GM18520 (cell line): ENCODE measurements around the gene NDEL1.
A peak's percentile ranks its signal among the peaks of the same experiment; 100 is the strongest.

ENCODE experiments used
- ATAC-seq: cut with Tn5 transposase; IDR thresholded peaks from one replicate; pipeline ENCODE4 v1.9.1; 2021; ENCODE audit not compliant: unreplicated experiment

Gene NDEL1

GRCh38 chr17:8413938-8414337, 21.7 kb upstream of the NDEL1 start:
- no peak for ATAC-seq

DNA sequence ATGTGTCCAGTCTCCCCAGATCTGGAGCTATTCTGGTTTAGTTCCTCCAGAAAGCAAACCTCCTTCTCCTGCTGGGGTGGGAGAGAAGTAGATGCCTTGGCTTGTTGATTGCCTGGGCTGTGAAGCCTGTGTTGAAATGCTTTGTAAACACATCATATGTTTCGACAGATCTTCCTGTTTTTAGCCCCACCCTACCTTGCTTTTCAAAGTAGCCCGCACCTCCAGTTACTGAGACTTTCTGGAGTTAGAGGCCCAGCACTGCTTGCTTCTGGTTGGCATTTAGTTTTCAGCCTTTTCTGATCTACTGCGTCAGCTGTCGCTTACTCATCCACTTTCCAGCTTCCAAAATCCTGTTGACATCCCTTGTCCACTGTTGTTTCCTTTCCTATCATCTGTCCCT, 17.9 kb upstream of the NDEL1 start:
- ATAC-seq, result no peak

- no peak for ATAC-seq
These were observed 17.2 kb upstream of the NDEL1 start for GRCh38 chr17:8418471-8418870.

GRCh38 chr17:8419305-8419704, 16.4 kb upstream of the NDEL1 start:
- ATAC-seq, result no peak

DNA sequence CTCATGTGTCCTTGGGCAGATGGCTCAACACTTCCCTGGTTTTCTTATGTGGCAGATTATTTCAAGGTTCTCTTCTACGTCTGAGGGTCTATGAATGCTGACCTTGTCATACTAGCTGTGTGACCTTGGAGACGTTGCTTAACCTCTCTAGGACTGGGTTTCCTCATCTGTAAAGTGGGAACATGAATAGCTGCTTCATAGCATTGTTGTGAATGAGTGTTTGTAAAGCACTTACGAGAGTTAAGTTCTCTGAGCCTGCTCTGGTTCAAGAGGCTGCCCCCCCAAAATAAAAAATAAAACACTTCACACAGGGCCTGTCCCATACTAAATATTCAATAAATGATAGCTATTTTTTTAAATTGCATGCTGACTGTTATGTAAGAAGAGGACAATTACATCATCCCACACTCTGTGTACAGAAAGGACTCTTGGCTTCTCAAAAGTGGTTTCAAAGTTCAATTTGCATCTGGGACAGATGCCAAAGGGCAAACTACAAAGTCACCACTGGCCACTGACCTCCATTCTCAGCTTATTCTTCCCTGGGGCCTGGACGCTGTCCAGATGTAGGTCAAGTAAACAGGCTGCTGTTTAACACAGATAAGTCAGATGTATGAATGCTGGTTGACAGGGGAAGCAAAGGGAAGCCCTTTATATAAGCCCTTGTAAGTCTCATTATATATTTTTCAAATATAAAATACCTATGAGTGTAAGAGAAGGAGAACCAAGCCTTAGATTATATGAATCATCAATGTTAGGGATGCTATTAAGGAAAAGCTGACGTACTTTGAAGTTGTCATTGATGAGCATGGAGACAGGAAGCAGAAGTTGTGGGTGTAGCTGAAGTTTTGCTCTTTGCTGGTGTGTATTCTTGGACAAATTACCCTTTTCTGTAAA, 15.4 kb upstream of the NDEL1 start:
- no peak for ATAC-seq

- no peak for ATAC-seq
These were observed 14.1 kb upstream of the NDEL1 start for GRCh38 chr17:8421571-8421970.

DNA sequence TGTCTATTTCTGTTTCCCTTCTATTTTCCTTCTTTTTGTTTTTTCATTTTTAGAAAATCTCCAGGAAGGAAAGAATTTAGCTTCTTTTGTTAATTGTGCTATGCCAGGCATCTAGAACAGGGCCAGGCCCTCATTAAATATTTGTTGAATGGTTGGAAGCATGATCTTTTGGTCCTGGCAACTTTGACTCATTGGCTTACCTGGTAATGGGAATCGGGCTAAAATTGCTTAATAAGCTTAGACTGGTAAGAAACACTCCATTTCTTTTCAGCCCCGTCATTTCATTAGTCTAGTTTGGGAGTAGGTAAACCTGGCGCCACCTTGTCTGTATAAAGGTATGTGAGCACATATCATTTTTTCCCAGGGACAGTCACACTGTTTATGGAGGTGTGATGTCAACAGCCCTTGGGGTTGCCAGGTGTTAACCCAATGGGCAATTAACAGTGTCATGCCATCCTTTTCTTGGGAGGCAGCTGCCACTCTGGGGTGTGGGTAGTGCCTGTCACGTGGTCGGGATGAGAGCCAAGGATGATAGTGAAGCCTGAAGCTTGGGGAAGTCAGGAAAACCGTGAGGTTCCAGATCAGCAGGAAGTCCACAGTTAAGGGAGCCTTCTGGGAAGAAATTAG, 9.5 kb upstream of the NDEL1 start:
- ATAC-seq, result no peak

DNA sequence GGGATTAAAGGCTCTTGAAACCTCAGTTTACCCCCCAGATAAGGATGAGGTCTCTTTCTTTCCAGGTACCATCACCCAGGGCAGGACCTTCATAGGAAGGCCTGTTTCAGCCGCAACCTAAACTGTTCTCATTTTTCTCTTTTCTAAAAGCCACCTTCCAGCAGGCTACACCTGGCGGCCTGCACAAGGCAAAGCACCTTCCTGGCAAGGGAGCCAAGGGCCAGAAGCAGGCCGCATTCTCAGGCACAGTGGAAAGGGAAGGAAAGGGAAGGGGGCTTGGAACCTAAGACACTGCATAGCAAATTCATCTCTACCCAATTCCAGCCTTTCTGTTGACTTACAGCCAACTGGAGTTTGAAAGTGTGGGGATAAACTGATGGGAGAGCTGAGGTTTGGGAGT, 8.9 kb upstream of the NDEL1 start:
- no peak for ATAC-seq

- no peak for ATAC-seq
These were observed 4.7 kb upstream of the NDEL1 start for GRCh38 chr17:8430966-8431365.

GRCh38 chr17:8436169-8436843, 622 bp downstream of the NDEL1 start:
- ATAC-seq, result peak; percentile 30

- ATAC-seq, result no peak
These were observed 1.1 kb downstream of the NDEL1 start for GRCh38 chr17:8436844-8437171.

- no peak for ATAC-seq
These were observed 2.8 kb downstream of the NDEL1 start for GRCh38 chr17:8438441-8438840.

- ATAC-seq, result no peak
These were observed 4.0 kb downstream of the NDEL1 start for GRCh38 chr17:8439681-8440080.

- ATAC-seq, result no peak
These were observed 6.0 kb downstream of the NDEL1 start for GRCh38 chr17:8441690-8442089.

GRCh38 chr17:8442310-8442709, 6.6 kb downstream of the NDEL1 start:
- no peak for ATAC-seq

DNA sequence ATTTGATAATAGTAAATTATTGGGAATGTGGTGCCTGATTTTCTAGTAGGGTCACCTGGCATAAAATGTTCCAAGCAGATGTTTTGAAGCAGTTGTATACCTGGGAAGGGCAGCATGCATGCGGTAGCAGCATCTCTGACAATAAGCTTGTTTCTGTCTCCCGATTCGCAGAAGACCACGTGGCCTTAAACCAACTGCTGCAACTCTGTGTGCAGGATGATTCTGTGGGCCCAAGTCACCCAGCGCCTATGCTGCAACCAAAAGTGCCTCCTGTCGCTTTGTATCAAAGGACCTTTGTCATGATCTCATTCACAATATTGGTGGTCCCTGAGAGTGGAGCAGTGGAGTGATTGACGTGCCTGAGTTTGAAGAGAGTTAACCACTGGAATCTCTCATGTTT, 8.1 kb downstream of the NDEL1 start:
- ATAC-seq, result no peak

DNA sequence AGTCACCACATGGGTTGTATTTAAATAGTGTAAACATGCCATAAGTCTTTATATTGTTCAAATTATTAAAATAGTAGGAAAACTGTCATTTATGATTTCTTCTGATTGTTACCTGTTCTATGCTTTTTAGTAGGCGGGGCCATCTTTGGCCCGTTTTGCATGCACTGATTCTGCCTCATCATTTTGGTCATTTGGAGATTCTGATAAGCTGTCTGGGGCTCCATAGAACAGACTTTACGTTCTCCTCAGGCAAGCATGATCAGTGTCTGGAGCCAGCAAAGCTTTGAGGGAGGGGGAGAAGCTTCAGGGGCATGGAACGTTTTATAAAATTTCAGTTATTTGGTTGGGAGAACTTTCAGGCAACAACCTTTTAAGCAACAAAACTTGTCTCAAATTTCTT, 8.8 kb downstream of the NDEL1 start:
- ATAC-seq, result no peak

- ATAC-seq, result no peak
These were observed 9.9 kb downstream of the NDEL1 start for GRCh38 chr17:8445536-8445935.

DNA sequence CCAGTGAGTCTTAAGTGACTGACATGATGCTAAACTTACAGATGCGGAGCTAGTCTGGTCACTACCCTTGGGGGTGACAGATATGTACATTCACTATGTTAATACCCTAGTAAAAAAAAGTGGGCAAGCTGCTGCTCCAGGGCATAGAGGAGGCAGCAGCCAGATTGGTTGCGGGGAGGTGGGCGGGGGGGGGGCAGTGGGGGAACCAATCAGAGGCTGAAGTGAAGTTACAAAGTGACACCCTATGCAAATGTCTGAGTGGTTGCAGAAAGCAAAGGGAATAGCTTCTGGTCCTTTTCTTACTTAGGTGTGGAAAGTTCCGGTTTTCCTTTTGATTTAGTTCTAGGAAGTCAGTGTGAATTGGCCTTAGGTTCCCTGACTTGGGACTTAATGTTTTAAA, 12.1 kb downstream of the NDEL1 start:
- no peak for ATAC-seq

DNA sequence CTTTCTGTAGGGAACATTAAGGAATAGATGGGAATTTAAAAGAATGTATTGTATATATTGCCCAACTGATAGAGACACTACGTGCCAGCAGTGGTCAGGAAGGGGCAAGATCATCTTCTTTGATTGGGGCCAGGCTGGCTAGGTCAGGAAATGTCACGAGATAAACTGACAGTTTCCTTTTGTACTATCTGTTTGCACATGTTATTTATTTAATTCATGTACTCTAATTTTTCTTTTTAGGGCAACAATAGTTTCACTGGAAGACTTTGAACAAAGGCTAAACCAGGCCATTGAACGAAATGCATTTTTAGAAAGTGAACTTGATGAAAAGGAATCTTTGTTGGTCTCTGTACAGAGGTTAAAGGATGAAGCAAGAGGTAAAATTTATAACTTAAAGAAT, 12.6 kb downstream of the NDEL1 start:
- ATAC-seq, result no peak

DNA sequence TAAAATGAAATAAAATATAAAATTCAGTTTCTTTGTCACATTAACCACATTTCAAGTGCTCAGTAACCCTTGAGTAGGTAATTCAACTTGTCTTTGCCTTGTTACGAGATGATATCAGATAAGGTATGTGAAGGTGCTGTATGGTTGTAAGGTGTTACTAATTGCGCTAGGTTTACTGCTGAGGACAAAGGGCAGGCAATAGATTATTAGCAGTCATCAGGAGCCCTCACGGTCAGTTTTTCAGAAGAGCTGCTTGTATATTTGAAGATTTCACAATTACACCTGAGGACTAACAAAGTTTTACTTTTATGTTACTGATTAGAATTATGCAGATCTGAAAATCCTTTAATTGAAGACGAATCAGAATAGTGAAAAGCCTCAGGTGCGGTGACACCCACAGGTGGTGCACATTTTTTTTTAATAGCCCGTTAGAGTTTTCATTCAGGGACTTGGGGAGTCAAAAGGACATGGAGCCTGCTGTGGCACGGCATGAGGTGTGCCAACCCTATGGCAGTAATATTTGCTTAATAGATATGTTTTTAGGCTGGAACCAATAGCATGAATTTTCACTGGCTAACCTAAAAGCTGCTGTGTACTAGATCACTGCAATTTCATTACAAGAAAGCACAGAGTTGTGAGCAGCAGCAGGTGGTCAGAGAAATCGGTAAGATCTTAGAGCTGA, 16.4 kb downstream of the NDEL1 start:
- ATAC-seq, result no peak

DNA sequence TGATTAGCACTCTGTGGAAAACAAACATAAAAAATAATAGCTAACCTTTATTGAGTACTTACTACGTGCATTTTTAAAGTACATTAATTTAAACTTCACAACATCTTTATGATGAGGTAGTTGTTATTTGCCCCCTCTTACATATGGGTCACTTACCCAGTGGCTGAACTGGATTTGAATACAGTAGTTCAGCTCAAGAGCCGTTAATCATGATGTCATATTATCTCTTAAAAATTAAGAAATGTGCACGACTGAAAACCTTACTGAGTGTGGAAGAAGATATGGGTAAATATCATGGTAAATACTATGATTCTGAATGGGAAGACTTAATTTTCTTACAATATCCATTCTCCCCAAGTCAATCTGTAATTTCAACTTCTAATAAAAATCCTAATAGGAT, 17.6 kb downstream of the NDEL1 start:
- no peak for ATAC-seq
